HG03060 (cell line): ENCODE data around the gene HSPBP1.

ENCODE experiments used
- ATAC-seq: cut with Tn5 transposase; IDR thresholded peaks from one replicate; pipeline ENCODE4 v1.9.1; 2021; ENCODE audit warnings: low read depth, moderate number of reproducible peaks; ENCODE audit not compliant: unreplicated experiment

Gene HSPBP1

DNA sequence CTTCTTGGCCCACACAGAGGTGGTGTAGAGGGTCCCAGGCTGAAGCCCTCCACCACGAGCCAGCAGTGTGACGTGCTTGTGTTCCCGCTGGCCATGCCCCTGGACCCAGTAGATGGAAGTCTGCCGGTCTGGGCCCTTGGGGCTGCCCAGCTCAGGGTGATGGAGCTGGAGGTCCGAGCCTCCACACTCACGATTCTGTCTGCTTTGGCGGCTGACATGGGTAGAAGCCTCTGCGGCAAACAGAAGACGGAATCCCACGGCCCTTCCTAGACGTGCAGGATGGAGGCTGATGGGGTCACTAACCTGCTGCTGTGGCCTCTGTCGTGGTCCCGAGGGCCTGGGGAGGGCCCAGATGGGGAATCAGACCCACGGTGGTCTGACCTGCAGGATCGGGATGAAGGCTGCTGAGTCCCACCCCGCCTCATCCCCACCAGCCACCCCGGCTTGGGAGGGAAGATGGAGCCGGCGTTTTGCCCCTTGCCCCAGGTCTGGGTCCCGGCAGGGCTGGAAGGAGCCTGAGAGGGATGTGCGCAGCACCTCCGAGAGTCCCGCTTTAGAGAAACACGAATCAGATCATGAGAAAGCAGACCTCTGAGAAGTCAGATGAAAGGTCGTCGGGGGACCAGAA, 55.8 kb downstream of the HSPBP1 start:
- no peak for ATAC-seq

DNA sequence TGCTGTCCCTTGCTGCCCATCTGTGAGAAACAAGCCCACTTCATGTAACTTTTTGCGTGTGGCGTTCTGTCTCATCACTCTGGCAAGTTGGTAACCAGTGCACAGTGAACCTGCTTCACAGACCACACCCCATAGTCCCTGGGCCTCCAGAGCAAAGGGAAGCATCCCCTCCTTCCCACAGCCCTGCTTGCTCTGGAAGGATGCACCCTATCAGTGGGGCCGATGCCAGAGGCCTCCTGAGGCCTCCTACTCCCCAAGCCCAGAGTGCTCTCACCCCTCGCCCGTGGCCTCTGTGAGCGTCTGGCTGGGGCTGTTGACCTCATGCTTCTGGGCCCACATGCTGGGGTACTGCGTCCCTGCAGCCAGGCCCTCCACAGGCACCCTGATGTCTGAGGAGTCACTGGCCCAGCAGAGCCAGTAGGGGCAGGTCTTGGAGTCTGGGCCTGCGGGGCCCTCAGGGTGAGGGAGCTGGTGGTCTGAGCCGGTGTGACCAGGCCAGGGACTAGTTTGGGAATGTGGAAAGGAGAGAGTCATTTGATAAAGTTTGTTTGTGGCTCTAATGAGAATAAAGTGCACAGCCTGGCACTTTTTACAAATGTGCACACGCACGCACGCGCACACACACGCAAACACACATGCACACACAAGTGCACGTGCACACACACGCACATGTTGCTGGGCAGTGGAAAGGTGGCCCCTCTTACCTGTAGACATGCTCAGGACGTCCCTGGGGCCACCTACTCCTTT, 56.4 kb downstream of the HSPBP1 start:
- no peak for ATAC-seq

DNA sequence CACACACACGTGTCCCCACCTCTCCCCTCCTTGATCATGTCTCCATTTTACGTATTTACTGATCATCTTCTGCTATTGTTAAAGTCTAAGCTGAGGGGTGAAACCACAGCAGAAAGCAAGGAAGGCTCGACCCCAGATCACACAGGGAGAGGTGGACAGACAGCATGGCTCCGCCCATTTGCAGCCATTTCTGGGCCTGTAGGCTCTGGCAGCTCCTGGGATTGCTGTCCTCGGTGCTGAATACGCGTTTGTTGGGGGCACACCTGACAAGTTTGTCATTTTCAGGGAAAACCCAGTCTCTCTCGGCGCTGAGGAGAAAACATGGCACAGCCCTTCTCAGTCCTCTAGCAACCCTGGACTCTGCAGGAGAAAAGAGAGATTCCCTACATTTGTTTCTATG, 59.4 kb downstream of the HSPBP1 start:
- no peak for ATAC-seq

DNA sequence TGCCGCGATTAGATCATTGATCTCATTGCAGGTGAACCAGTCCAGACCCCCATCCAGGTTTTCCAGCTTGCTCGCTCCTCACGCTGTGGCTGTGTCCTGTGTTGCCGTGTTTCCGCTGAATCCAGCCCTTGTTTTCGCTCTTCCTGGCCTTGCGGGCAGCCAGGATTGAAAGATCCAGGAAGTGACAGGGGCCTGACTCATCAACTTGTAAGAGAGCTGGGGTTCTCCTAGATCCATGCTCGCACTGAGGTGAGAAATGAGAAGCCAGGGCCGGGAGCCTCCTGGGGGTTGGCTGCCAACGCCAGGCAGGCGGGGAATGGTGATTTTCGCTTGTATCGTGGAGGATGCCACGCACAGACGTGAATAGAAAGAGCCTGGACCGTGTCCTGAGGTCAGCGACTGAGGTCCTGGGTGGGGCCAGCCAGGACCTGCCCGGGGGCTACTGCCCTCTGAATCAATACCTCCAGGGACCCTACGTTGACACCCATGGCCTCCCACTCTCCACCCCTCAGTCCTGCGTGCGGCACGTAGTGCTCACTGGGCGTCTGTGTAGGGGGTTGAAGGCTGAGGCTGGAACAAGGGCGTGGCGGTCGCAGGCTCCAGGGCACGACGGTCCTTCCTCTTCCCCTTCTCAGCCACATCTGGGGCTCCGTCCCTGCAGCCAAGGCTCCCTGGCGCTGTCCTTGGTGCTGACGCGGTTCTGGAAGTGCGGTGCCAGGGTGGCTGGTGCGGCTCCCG, 63.3 kb downstream of the HSPBP1 start:
- no peak for ATAC-seq

DNA sequence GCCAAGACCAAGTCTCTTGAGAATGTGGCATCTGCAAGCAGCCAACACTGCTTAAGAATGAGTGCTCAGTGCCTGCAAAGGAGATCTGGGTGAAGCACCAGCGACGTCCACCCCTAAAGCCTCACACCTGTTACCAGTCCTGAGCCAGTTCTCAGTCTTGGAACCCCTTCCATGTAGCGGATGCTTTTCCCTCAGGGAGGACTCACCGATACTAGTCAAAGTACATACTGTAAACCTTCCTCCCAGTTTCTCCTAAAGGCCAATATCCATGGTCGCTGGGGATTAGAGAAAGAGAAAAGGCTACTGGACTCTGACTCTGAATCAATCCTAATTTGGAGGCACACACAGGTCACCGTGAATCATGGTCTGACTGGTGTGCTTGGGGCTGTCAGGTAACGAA, 66.4 kb downstream of the HSPBP1 start:
- ATAC-seq, result no peak

DNA sequence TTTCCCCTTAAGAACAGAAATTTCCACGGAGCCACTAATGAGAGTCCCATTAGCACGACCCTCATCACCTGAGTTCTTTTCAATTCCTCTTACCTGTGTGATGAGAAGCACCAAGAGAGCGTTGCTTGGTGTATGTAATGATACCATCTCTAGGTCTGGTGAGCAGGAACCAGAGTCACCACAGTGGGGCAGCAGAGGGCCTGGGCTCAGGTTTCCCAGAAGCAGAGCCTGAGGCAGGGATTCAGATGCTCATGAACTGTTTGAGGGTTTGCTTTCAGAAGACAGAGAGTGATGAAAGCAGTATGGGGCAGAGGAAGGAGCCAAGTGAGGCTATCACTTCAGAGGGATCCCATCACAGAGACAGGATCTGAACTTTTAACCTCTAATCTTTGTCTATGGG, 67.5 kb downstream of the HSPBP1 start:
- no peak for ATAC-seq
